Brain microvascular endothelial cell (primary cell): ENCODE measurements around the gene BCAR3.

ENCODE experiments used
- DNase-seq: peaks from one replicate; pipeline ENCODE4 v3.0.0-alpha.2; 2020
- H3K27ac ChIP-seq: fragments of 250-450 bp; sonication (Bioruptor Pico); 2 replicates; pipeline ENCODE4 v1.5.1; 2020; ENCODE audit warnings: mild to moderate bottlenecking, moderate library complexity
- H3K27me3 ChIP-seq: fragments of 250-450 bp; sonication (Bioruptor Pico); replicated peaks from 2 replicates; pipeline ENCODE4 v1.5.1; 2020; ENCODE audit warnings: mild to moderate bottlenecking
- H3K36me3 ChIP-seq: fragments of 250-450 bp; sonication (Bioruptor Pico); replicated peaks from 2 replicates; pipeline ENCODE4 v1.5.1; 2020; ENCODE audit warnings: mild to moderate bottlenecking
- H3K4me3 ChIP-seq: 2 replicates; pipeline ENCODE4 v1.5.1; 2011; ENCODE audit warnings: low read depth, mild to moderate bottlenecking, control low read depth, low read length, moderate library complexity
- CTCF ChIP-seq: IDR thresholded peaks from 2 replicates; pipeline ENCODE4 v1.5.1; 2011; ENCODE audit warnings: low read depth, mild to moderate bottlenecking, moderate library complexity, low read length, control low read depth, inconsistent platforms; ENCODE audit errors: missing control alignments
- in situ Hi-C: cut with HindIII; loops from 2 replicates; pipeline ENCODE4 v1.10.0; 2017; ENCODE audit warnings: low sequenced_read_pairs, low pct_ligation_motif_present

The BCAR3 gene

GRCh38 chr1:93615582-93616150 is 66.0 kb downstream of the BCAR3 start:
- Histone ChIP-seq H3K27ac (peak overlapping the region; percentile 82), H3K27me3 (no peaks in the 10 kb centered on the region), H3K4me3 (no peak overlapping the region), H3K36me3 (no peaks in the 10 kb centered on the region)
- TF ChIP-seq CTCF, result no peak
- in situ Hi-C loops, result no loop called here
- peak; percentile 70 for DNase-seq

- no peak for TF ChIP-seq CTCF
- Histone ChIP-seq H3K27me3 (no peaks in the 10 kb centered on the region), H3K4me3 (no peak overlapping the region), H3K36me3 (no peaks in the 10 kb centered on the region), H3K27ac (peak overlapping the region; percentile 82)
- in situ Hi-C loops, result no loop called here
- DNase-seq, result peak; percentile 71
These were observed 66.6 kb downstream of the BCAR3 start for GRCh38 chr1:93614986-93615581.

DNA sequence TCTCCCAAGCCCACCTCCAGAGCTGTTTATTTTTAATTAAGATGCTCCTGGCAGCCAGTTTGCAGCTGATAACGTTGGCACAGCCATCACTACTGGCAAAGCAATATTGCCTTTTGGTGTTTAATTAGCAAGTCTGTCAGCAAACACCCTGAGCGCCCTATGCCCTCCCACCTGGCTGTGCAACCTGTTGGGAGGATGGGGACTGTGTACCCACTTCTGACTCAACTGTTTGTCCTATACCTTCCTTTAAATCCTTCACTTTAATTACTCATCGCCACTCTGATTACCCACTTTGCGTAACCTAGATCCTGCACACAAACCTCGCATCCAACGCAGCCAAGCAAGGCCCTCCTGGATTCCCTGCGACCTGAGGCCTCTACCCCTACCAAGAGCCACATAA is 67.1 kb downstream of the BCAR3 start:
- in situ Hi-C loops, result no loop called here
- H3K36me3 ChIP-seq, result no peaks in the 10 kb centered on the region

DNA sequence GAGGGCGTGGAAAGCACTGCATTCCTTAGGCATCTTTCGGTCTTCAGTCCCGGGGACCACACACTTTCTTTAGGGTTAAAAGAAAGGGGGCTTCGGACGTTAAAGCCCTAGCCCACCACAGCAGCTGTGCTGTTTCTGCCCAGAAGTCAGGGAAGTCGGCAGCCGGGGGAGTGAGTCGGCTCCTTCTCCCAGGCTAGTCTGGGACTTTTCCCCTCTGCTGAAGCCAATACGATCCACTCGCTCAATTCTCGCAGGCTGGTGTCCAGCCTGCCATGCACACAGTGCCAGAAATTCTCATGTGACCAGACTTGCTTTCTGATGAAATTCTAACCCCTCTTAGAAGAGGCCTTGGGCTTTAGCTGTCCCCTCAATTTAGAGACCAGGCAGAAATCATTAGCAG is 67.7 kb downstream of the BCAR3 start:
- Histone ChIP-seq H3K27ac (peak overlapping the region; percentile 82), H3K36me3 (no peaks in the 10 kb centered on the region), H3K27me3 (no peaks in the 10 kb centered on the region), H3K4me3 (peak overlapping the region; percentile 22)
- no peak for TF ChIP-seq CTCF
- in situ Hi-C loops, result no loop called here
- DNase-seq, result peak; percentile 22

More for the DNA sequence above, 67.1 kb downstream of the BCAR3 start:
- Histone ChIP-seq H3K4me3 (no peak overlapping the region), H3K27me3 (no peaks in the 10 kb centered on the region), H3K27ac (peak overlapping the region; percentile 82)
- TF ChIP-seq CTCF, result no peak
- DNase-seq, result no peak

GRCh38 chr1:93612510-93612909 is 69.1 kb downstream of the BCAR3 start:
- no peak for DNase-seq
- H3K4me3 ChIP-seq, result no peak overlapping the region
- H3K27me3 ChIP-seq, result no peaks in the 10 kb centered on the region
- TF ChIP-seq CTCF, result no peak
- H3K36me3 ChIP-seq, result no peaks in the 10 kb centered on the region
- H3K27ac ChIP-seq, result no peak overlapping the region
- in situ Hi-C loops, result no loop called here

DNA sequence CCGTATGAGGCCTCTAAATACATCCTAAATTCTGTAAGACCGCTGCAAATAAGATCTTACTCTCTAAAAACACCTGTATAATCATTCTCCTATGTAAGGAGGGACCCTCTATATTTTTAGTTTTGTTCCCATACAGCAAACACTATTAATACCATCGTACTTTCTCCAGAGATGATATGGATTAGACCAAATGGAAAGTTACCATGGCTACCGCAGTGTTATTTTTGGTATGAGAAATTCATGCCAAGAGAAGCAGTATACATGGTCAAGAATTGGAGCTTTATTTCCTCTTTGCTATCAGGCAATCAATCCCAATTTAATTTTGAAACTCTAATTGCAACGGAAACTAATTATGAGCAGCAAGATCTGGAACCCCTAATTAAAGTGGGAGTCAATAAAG is 70.0 kb downstream of the BCAR3 start:
- no peaks in the 10 kb centered on the region for H3K36me3 ChIP-seq
- H3K27ac ChIP-seq, result no peak overlapping the region
- DNase-seq, result no peak
- in situ Hi-C loops, result no loop called here
- H3K4me3 ChIP-seq, result no peak overlapping the region
- no peak for TF ChIP-seq CTCF
- H3K27me3 ChIP-seq, result no peaks in the 10 kb centered on the region
